ENCODE measurements around the gene HOATZ.
A peak's percentile ranks its signal among the peaks of the same experiment; 100 is the strongest.

The HOATZ gene

GRCh38 chr11:111538407-111539114, 24.0 kb downstream of the HOATZ start:
- Histone ChIP-seq H3K9me3 (ENCODE audit: control insufficient read depth, insufficient read depth, low read length) (peaks cover 4% of the 10 kb centered on the region), H3K36me3 (ENCODE audit: control insufficient read depth, insufficient read depth, low read length) (no peaks in the 10 kb centered on the region), H3K4me1 (ENCODE audit: control insufficient read depth, insufficient read depth, low read length) (peaks cover 11% of the 10 kb centered on the region), H3K9ac (ENCODE audit: low read depth, low read length) (no peak overlapping the region), H3K27me3 (ENCODE audit: control insufficient read depth, insufficient read depth, low read length) (peaks cover 46% of the 10 kb centered on the region), H3K4me3 (ENCODE audit: low read depth, low read length) (no peak overlapping the region)

- Histone ChIP-seq H3K4me1 (ENCODE audit: control insufficient read depth, insufficient read depth, low read length) (peaks cover 11% of the 10 kb centered on the region), H3K4me3 (ENCODE audit: low read depth, low read length) (peak overlapping the region; percentile 83), H3K9me3 (ENCODE audit: control insufficient read depth, insufficient read depth, low read length) (peaks cover 4% of the 10 kb centered on the region), H3K36me3 (ENCODE audit: control insufficient read depth, insufficient read depth, low read length) (no peaks in the 10 kb centered on the region), H3K27me3 (ENCODE audit: control insufficient read depth, insufficient read depth, low read length) (peaks cover 46% of the 10 kb centered on the region), H3K9ac (ENCODE audit: low read depth, low read length) (no peak overlapping the region)
These were observed 25.0 kb downstream of the HOATZ start for GRCh38 chr11:111539426-111540113.

GRCh38 chr11:111540114-111540936, 25.7 kb downstream of the HOATZ start, which contains the start of gene LAYN:
TSS of gene LAYN (plus strand) at chr11:111540720. CDS start at chr11:111540844, 124 bp downstream.
- Histone ChIP-seq H3K27me3 (ENCODE audit: control insufficient read depth, insufficient read depth, low read length) (peaks cover 46% of the 10 kb centered on the region), H3K9me3 (ENCODE audit: control insufficient read depth, insufficient read depth, low read length) (peaks cover 4% of the 10 kb centered on the region), H3K9ac (ENCODE audit: low read depth, low read length) (no peak within 1 kb of the TSS), H3K4me1 (ENCODE audit: control insufficient read depth, insufficient read depth, low read length) (peaks cover 11% of the 10 kb centered on the region), H3K4me3 (ENCODE audit: low read depth, low read length) (peak within 1 kb of the TSS; percentile 83), H3K36me3 (ENCODE audit: control insufficient read depth, insufficient read depth, low read length) (no peaks in the 10 kb centered on the region)

GRCh38 chr11:111540937-111541253, 26.3 kb downstream of the HOATZ start:
- peaks cover 11% of the 10 kb centered on the region for H3K4me1 ChIP-seq (ENCODE audit: control insufficient read depth, insufficient read depth, low read length)
- peak overlapping the region; percentile 83 for H3K4me3 ChIP-seq (ENCODE audit: low read depth, low read length)
- H3K27me3 ChIP-seq (ENCODE audit: control insufficient read depth, insufficient read depth, low read length): peaks cover 46% of the 10 kb centered on the region
- H3K36me3 ChIP-seq (ENCODE audit: control insufficient read depth, insufficient read depth, low read length): no peaks in the 10 kb centered on the region
- H3K9ac ChIP-seq (ENCODE audit: low read depth, low read length): no peak overlapping the region
- peaks cover 4% of the 10 kb centered on the region for H3K9me3 ChIP-seq (ENCODE audit: control insufficient read depth, insufficient read depth, low read length)

- Histone ChIP-seq H3K36me3 (ENCODE audit: control insufficient read depth, insufficient read depth, low read length) (no peaks in the 10 kb centered on the region), H3K4me1 (ENCODE audit: control insufficient read depth, insufficient read depth, low read length) (peaks cover 11% of the 10 kb centered on the region), H3K9ac (ENCODE audit: low read depth, low read length) (no peak overlapping the region), H3K4me3 (ENCODE audit: low read depth, low read length) (peak overlapping the region; percentile 83), H3K9me3 (ENCODE audit: control insufficient read depth, insufficient read depth, low read length) (peaks cover 4% of the 10 kb centered on the region), H3K27me3 (ENCODE audit: control insufficient read depth, insufficient read depth, low read length) (peaks cover 46% of the 10 kb centered on the region)
These were observed 26.9 kb downstream of the HOATZ start for GRCh38 chr11:111541254-111542061.

GRCh38 chr11:111542606-111543275, 28.2 kb downstream of the HOATZ start:
- H3K36me3 ChIP-seq (ENCODE audit: control insufficient read depth, insufficient read depth, low read length): no peaks in the 10 kb centered on the region
- H3K9ac ChIP-seq (ENCODE audit: low read depth, low read length): no peak overlapping the region
- H3K9me3 ChIP-seq (ENCODE audit: control insufficient read depth, insufficient read depth, low read length): peaks cover 4% of the 10 kb centered on the region
- peaks cover 11% of the 10 kb centered on the region for H3K4me1 ChIP-seq (ENCODE audit: control insufficient read depth, insufficient read depth, low read length)
- peaks cover 46% of the 10 kb centered on the region for H3K27me3 ChIP-seq (ENCODE audit: control insufficient read depth, insufficient read depth, low read length)
- no peak overlapping the region for H3K4me3 ChIP-seq (ENCODE audit: low read depth, low read length)

- H3K27me3 ChIP-seq (ENCODE audit: control insufficient read depth, insufficient read depth, low read length): no peaks in the 10 kb centered on the region
- H3K36me3 ChIP-seq (ENCODE audit: control insufficient read depth, insufficient read depth, low read length): no peaks in the 10 kb centered on the region
- H3K4me3 ChIP-seq (ENCODE audit: low read depth, low read length): no peak overlapping the region
- no peaks in the 10 kb centered on the region for H3K9me3 ChIP-seq (ENCODE audit: control insufficient read depth, insufficient read depth, low read length)
- H3K9ac ChIP-seq (ENCODE audit: low read depth, low read length): no peak overlapping the region
- peaks cover 10% of the 10 kb centered on the region for H3K4me1 ChIP-seq (ENCODE audit: control insufficient read depth, insufficient read depth, low read length)
These were observed 33.9 kb downstream of the HOATZ start for GRCh38 chr11:111548525-111548924.

GRCh38 chr11:111549196-111549868, 34.8 kb downstream of the HOATZ start:
- H3K9ac ChIP-seq (ENCODE audit: low read depth, low read length): no peak overlapping the region
- no peaks in the 10 kb centered on the region for H3K27me3 ChIP-seq (ENCODE audit: control insufficient read depth, insufficient read depth, low read length)
- H3K4me1 ChIP-seq (ENCODE audit: control insufficient read depth, insufficient read depth, low read length): peaks cover 10% of the 10 kb centered on the region
- H3K4me3 ChIP-seq (ENCODE audit: low read depth, low read length): no peak overlapping the region
- H3K9me3 ChIP-seq (ENCODE audit: control insufficient read depth, insufficient read depth, low read length): no peaks in the 10 kb centered on the region
- H3K36me3 ChIP-seq (ENCODE audit: control insufficient read depth, insufficient read depth, low read length): no peaks in the 10 kb centered on the region

GRCh38 chr11:111549869-111550203, 35.3 kb downstream of the HOATZ start:
- H3K4me1 ChIP-seq (ENCODE audit: control insufficient read depth, insufficient read depth, low read length): peaks cover 10% of the 10 kb centered on the region
- no peaks in the 10 kb centered on the region for H3K36me3 ChIP-seq (ENCODE audit: control insufficient read depth, insufficient read depth, low read length)
- no peaks in the 10 kb centered on the region for H3K27me3 ChIP-seq (ENCODE audit: control insufficient read depth, insufficient read depth, low read length)
- no peaks in the 10 kb centered on the region for H3K9me3 ChIP-seq (ENCODE audit: control insufficient read depth, insufficient read depth, low read length)
- H3K9ac ChIP-seq (ENCODE audit: low read depth, low read length): no peak overlapping the region
- H3K4me3 ChIP-seq (ENCODE audit: low read depth, low read length): no peak overlapping the region

GRCh38 chr11:111550258-111550657, 35.7 kb downstream of the HOATZ start:
- no peaks in the 10 kb centered on the region for H3K27me3 ChIP-seq (ENCODE audit: control insufficient read depth, insufficient read depth, low read length)
- no peak overlapping the region for H3K4me3 ChIP-seq (ENCODE audit: low read depth, low read length)
- H3K9ac ChIP-seq (ENCODE audit: low read depth, low read length): no peak overlapping the region
- H3K36me3 ChIP-seq (ENCODE audit: control insufficient read depth, insufficient read depth, low read length): no peaks in the 10 kb centered on the region
- H3K4me1 ChIP-seq (ENCODE audit: control insufficient read depth, insufficient read depth, low read length): peaks cover 10% of the 10 kb centered on the region
- no peaks in the 10 kb centered on the region for H3K9me3 ChIP-seq (ENCODE audit: control insufficient read depth, insufficient read depth, low read length)

Data from iPS-15b (cell line).